Mononuclear cell (primary cell): ENCODE measurements around the gene ARHGAP22. TPM values are rescaled to one million over a fixed set of nuclear protein-coding genes. Genes with fewer than 3 reads are reported as not detected.

Source experiments
- H3K27me3 ChIP-seq: 2 replicates; pipeline ENCODE4 v1.6.0; 2011; ENCODE audit warnings: low read length, control low read depth; ENCODE audit not compliant: insufficient read depth
- H3K4me1 ChIP-seq: 2 replicates; pipeline ENCODE4 v1.5.1; 2011; ENCODE audit warnings: mild to moderate bottlenecking, low read length, control low read depth; ENCODE audit not compliant: insufficient read depth
- H3K4me3 ChIP-seq: 2 replicates; pipeline ENCODE4 v1.5.1; 2011; ENCODE audit warnings: mild to moderate bottlenecking, low read length, moderate library complexity
- H3K9me3 ChIP-seq: 2 replicates; pipeline ENCODE4 v1.5.1; 2011; ENCODE audit warnings: low read depth, mild to moderate bottlenecking, control low read depth, low read length
- total RNA-seq: library from RNA; depleted of rRNA; stranded (reverse); fragments of >200 nt; gene quantifications from one replicate; pipeline ENCODE4 v1.2.3, GENCODE V29; 2012

The ARHGAP22 gene
- total RNA-seq, 1 donor, result 1.2 TPM

DNA sequence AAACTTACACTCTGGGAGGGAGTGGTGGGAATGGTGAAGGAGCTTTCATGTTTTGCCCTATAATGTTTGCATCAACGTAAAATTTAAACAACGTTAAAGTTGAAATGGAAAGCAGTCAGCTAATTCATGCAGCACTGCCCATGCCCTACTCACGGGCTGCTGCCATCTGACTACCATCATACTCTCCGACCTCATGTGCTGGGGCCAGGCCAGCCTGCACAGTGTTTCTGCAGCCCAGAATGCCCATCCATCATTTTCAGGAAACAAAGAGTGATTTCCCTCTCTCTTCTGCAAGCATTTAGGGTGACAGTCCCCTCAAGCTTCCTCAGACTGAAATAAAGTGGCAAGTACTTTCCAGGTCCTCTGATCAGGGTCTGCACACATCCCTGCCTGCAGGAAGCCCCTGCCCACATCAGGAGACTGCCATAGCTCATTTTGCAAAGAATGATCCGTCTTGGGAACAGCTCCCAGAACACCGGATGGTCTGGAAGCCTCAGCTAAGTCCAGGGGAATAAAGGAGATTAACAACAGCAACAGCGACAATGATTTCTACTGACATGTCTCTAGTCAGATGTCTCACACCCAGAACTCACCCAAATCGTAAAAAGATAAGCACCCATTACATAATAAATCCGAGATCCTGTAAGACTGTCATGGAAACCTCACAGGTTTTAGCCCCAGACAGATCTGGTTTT lies 40.3 kb downstream of the ARHGAP22 start:
- no peaks in the 10 kb centered on the region for H3K27me3 ChIP-seq
- no peaks in the 10 kb centered on the region for H3K4me1 ChIP-seq
- peaks cover 4% of the 10 kb centered on the region for H3K9me3 ChIP-seq
- H3K4me3 ChIP-seq, result no peak overlapping the region

DNA sequence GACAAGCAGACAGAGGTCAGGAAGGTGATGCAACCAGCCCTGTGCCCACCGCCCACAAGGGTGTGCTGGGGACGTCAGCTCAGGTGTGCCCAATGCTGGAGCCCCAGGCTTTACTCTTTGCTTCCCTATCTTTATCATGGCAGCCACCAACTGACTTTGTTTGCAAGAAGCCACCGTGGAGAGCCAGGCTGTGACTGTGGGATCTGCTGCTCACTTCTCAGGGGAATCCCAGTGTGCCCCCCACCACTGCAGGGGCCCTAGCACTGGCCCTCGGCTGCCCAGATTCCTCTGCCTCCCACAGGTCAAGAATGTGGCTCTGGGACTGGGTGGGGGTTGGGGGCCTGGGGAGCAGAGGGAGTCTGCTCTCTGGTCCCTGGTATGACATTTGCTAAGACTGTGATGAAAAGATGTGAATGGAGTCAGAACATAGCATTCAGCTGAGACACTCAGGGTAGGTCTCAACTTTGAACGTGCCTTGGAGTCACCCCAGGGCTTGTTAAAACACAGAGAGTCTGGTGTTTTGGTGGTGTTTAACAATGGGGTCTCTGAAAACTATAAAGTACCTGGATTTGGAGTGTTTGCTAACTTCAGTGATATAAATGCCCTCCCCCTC lies 47.3 kb downstream of the ARHGAP22 start:
- H3K9me3 ChIP-seq, result peaks cover 4% of the 10 kb centered on the region
- H3K4me3 ChIP-seq, result no peak overlapping the region
- no peaks in the 10 kb centered on the region for H3K27me3 ChIP-seq
- no peaks in the 10 kb centered on the region for H3K4me1 ChIP-seq

DNA sequence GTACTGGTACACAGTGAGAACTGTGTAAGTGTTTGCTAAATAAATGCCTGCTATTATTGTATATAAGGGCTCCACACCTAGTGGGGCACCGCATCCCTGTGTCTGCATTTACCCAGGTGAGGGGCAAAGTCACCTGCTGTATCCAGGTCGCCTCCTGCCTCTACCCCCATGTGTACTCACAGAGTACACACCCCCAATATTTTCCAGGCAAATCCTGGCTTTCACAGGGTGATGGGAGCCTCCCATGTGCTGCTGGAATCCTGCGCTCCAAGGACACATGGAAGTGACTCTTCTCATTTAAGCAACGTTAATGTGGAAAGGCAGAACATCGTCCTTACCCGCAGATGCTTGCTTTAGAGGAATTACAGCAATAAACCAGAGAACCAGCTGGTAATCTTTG lies 48.2 kb downstream of the ARHGAP22 start:
- no peak overlapping the region for H3K4me3 ChIP-seq
- H3K4me1 ChIP-seq, result peaks cover 7% of the 10 kb centered on the region
- no peaks in the 10 kb centered on the region for H3K27me3 ChIP-seq
- H3K9me3 ChIP-seq, result peaks cover 4% of the 10 kb centered on the region

- peaks cover 4% of the 10 kb centered on the region for H3K9me3 ChIP-seq
- H3K4me3 ChIP-seq, result no peak overlapping the region
- H3K27me3 ChIP-seq, result no peaks in the 10 kb centered on the region
- peaks cover 7% of the 10 kb centered on the region for H3K4me1 ChIP-seq
Measured at GRCh38 chr10:48556065-48556464, 48.8 kb downstream of the ARHGAP22 start.

- Histone ChIP-seq H3K4me3 (no peak overlapping the region), H3K9me3 (peaks cover 4% of the 10 kb centered on the region), H3K4me1 (peaks cover 7% of the 10 kb centered on the region), H3K27me3 (no peaks in the 10 kb centered on the region)
Measured at GRCh38 chr10:48555310-48556042, 49.4 kb downstream of the ARHGAP22 start.

DNA sequence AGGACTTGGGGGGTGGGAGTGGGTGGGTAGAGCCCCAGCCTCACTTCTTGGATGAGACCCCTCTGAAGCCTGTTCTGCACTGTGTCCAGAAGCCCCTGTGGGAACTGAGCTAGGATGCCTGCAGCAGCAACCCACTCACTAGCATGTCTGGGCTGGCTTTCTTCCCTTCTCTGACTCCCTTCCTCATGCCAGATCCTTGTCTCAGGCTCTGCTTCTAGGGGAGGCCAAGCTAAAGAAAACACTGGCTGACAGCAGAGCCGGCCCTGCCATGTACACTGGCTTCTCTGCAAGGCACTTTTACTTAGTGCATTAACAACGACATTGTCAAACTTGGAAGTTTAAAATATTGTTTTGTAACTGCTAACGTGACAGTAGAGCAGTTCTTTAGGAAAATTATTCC lies 50.2 kb downstream of the ARHGAP22 start:
- no peaks in the 10 kb centered on the region for H3K27me3 ChIP-seq
- no peaks in the 10 kb centered on the region for H3K9me3 ChIP-seq
- H3K4me1 ChIP-seq, result peaks cover 7% of the 10 kb centered on the region
- H3K4me3 ChIP-seq, result no peak overlapping the region

- peaks cover 7% of the 10 kb centered on the region for H3K4me1 ChIP-seq
- H3K27me3 ChIP-seq, result no peaks in the 10 kb centered on the region
- H3K9me3 ChIP-seq, result no peaks in the 10 kb centered on the region
- H3K4me3 ChIP-seq, result no peak overlapping the region
Measured at GRCh38 chr10:48554246-48554645, 50.6 kb downstream of the ARHGAP22 start.

GRCh38 chr10:48552946-48553564 lies 51.8 kb downstream of the ARHGAP22 start:
- H3K4me3 ChIP-seq, result no peak overlapping the region
- H3K9me3 ChIP-seq, result no peaks in the 10 kb centered on the region
- peaks cover 7% of the 10 kb centered on the region for H3K4me1 ChIP-seq

DNA sequence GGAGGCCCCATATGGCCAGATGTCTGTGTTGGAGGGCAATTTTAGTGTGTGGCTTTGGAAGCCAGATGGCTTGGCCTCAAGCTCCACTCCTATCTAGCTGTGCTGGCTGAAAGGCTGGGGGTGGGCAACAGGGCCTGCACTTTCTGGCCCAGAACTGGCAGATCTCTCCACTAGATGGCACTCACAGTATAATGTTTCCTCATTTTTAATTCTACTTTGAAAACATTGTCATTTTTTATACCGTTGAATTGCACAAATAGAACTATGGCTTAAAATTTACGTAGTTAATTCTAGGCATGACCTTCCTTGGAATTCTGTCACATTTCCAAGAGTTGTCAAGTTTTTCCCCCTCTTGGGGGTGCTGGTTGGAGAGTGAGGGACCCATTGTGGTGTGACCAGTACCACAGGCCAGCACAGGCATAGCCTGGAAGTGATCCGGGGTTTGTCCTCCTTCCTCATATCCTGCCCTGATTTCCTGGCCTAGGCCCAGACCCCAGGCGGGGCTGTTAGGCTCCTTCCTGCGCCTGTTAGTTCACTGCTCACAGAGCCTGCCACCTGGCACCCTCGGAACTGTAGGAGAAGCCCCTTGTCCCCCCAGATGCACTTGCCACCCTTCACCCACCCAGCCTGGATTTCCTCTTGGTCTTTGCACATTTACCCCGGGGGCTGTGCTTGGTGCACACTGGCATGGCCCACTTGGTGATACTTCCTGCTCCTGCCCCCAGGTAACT lies 52.8 kb downstream of the ARHGAP22 start:
- Histone ChIP-seq H3K27me3 (no peaks in the 10 kb centered on the region), H3K4me3 (no peak overlapping the region), H3K9me3 (no peaks in the 10 kb centered on the region), H3K4me1 (peaks cover 7% of the 10 kb centered on the region)

More at GRCh38 chr10:48552946-48553564, 51.8 kb downstream of the ARHGAP22 start:
- H3K27me3 ChIP-seq, result no peaks in the 10 kb centered on the region

DNA sequence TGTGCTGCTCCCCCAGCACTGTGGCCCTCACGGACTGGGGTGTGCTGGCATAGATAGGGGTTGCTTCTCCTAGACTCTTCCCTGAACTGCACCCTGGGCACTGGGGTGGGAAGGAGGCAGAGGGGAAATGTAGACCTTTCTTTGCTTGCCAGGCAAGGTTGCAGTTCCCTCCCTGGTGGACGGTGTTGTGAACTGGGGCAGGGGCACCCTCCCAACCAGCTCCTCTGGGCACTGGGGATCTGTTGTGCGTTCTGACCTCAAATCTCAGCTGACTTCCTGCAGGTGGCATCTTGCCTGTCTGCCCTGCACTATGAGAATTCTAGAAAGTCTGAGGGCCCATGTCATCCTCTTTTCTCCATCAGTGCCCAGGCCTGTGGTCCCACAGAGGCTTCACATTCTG lies 53.9 kb downstream of the ARHGAP22 start:
- Histone ChIP-seq H3K4me1 (peaks cover 7% of the 10 kb centered on the region), H3K27me3 (no peaks in the 10 kb centered on the region), H3K9me3 (no peaks in the 10 kb centered on the region), H3K4me3 (no peak overlapping the region)

DNA sequence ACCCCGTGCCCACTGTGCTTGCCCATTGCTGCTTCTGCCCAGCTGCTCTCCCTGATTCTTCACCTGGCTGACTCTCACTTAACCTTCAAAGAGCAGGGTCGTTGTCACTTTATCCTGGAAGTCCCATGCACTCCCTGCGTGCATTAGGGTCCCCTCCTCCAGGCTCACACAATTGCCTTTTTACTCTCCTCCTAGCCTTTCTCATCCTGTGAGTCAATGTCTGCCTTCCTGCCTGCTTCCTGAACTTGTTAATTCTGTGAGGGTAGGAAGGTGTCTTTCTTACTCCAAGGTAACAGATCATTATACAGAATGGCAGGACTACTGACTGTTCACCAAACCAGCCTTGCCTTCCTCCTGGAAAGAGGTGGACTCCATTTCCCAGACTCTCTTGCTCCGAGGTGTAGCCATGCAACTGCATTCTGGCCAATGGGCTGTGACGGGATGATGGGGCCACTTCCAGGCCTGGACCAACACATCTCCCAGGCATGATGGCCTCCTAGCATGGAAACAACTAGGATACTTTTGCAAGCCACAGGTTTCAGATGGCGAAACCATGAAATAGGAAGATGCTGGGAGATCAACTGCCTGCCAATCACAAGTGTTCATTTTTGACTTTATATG lies 54.7 kb downstream of the ARHGAP22 start:
- H3K4me3 ChIP-seq, result no peak overlapping the region

GRCh38 chr10:48549236-48549635 lies 55.6 kb downstream of the ARHGAP22 start:
- Histone ChIP-seq H3K4me3 (no peak overlapping the region), H3K9me3 (no peaks in the 10 kb centered on the region), H3K4me1 (peaks cover 7% of the 10 kb centered on the region), H3K27me3 (no peaks in the 10 kb centered on the region)

More for the DNA sequence above, 54.7 kb downstream of the ARHGAP22 start:
- H3K27me3 ChIP-seq, result no peaks in the 10 kb centered on the region
- peaks cover 7% of the 10 kb centered on the region for H3K4me1 ChIP-seq
- H3K9me3 ChIP-seq, result no peaks in the 10 kb centered on the region

GRCh38 chr10:48548531-48549135 lies 56.2 kb downstream of the ARHGAP22 start:
- H3K27me3 ChIP-seq, result no peaks in the 10 kb centered on the region
- no peaks in the 10 kb centered on the region for H3K9me3 ChIP-seq
- H3K4me3 ChIP-seq, result no peak overlapping the region
- peaks cover 7% of the 10 kb centered on the region for H3K4me1 ChIP-seq

- Histone ChIP-seq H3K9me3 (no peaks in the 10 kb centered on the region), H3K27me3 (no peaks in the 10 kb centered on the region), H3K4me3 (no peak overlapping the region), H3K4me1 (peaks cover 7% of the 10 kb centered on the region)
Measured at GRCh38 chr10:48547981-48548380, 56.9 kb downstream of the ARHGAP22 start.
